Kidney (tissue), 14 donors: ENCODE data around the gene CCT3. TPM values are rescaled to one million over a fixed set of nuclear protein-coding genes. Genes with fewer than 3 reads are reported as not detected.

Source experiments
- DNase-seq, 5 donors: peaks; one replicate each; pipeline ENCODE4 v3.0.0-alpha.2; 2013 to 2020
- FAIRE-seq: peaks from 2 replicates; lab custom pipeline; 2012; peaks lifted over from hg19 to GRCh38; lab: Jason Lieb, UNC
- H3K27ac ChIP-seq, 2 donors: one replicate each; pipeline ENCODE4 v1.7.0; 2013; ENCODE audit warnings: low read depth in 2 of 2, low read length in 2 of 2, inconsistent platforms in 1 of 2
- H3K27me3 ChIP-seq: one replicate; pipeline ENCODE4 v1.7.1; 2013; ENCODE audit warnings: low read length, inconsistent platforms; ENCODE audit not compliant: control insufficient read depth, insufficient read depth
- H3K36me3 ChIP-seq, 3 donors: one replicate each; pipeline versions ENCODE4 v1.7.0 to v1.7.1; 2013; ENCODE audit warnings: low read length in 3 of 3, control low read depth in 1 of 3, inconsistent platforms in 1 of 3; ENCODE audit not compliant: insufficient read depth in 3 of 3, control insufficient read depth in 2 of 3
- H3K4me1 ChIP-seq, 3 donors: one replicate each; pipeline versions ENCODE4 v1.7.0 to v1.7.1; 2013; ENCODE audit warnings: low read length in 3 of 3, inconsistent platforms in 1 of 3, low read depth in 1 of 3; ENCODE audit not compliant: control insufficient read depth in 2 of 3, insufficient read depth in 2 of 3
- H3K4me3 ChIP-seq, 3 donors: one replicate each; pipeline versions ENCODE4 v1.7.0 to v1.8.1; 2013; ENCODE audit warnings: low read length in 3 of 3, control low read depth in 1 of 3, inconsistent platforms in 1 of 3
- H3K9ac ChIP-seq, 3 donors: one replicate each; pipeline versions ENCODE4 v1.7.0 to v1.7.1; 2013; ENCODE audit warnings: low read length in 3 of 3, control low read depth in 1 of 3, inconsistent platforms in 1 of 3
- H3K9me3 ChIP-seq, 3 donors: one replicate each; pipeline versions ENCODE4 v1.7.0 to v1.7.1; 2013; ENCODE audit warnings: low read length in 3 of 3, control low read depth in 1 of 3, inconsistent platforms in 1 of 3; ENCODE audit not compliant: control insufficient read depth in 2 of 3, insufficient read depth in 1 of 3
- intact Hi-C: fragments of 100-400 bp; cut with DNase I; formaldehyde crosslinking; loops from one replicate; pipeline ENCODE4 v1.11.1; 2022
- polyA plus RNA-seq: library from polyadenylated mRNA; stranded (reverse); fragments of 350-450 nt; fragmentation: Illumina TruSeq; extraction: RNeasy Lipid Tissue Mini Kit (QIAGEN cat#74804); gene quantifications from one replicate; pipeline ENCODE4 v1.2.3, GENCODE V29; 2014; ENCODE audit warnings: low read depth, low replicate concordance; ENCODE audit not compliant: insufficient read depth
- total RNA-seq: library from RNA; stranded (reverse); fragmentation: NEBNext Ultra II Directional; extraction: Animal tissue kit (Norgen Biotek cat#: 25700); gene quantifications from one replicate; pipeline ENCODE4 v1.2.1, GENCODE V29; 2021
- TF ChIP-seq, protein P1 (sequence below): IDR thresholded peaks from 3 replicates; pipeline ENCODE4 v1.5.1; 2012; ENCODE audit warnings: mild to moderate bottlenecking, moderate library complexity, borderline replicate concordance; ENCODE audit not compliant: insufficient read depth; ENCODE audit errors: extremely low read depth
- donor health status: control.
- donor health status: control.
- donor health status: control.
- donor health status: control.
- donor health status: control.
- donor health status: DM: yes; HTN: yes; CAD: no.
- donor health status: Normal renal cell carcinoma (clear cell type).

CCT3 gene
- total and polyA plus RNA-seq, 2 donors from 2014 or later: 149 to 181 TPM

DNA sequence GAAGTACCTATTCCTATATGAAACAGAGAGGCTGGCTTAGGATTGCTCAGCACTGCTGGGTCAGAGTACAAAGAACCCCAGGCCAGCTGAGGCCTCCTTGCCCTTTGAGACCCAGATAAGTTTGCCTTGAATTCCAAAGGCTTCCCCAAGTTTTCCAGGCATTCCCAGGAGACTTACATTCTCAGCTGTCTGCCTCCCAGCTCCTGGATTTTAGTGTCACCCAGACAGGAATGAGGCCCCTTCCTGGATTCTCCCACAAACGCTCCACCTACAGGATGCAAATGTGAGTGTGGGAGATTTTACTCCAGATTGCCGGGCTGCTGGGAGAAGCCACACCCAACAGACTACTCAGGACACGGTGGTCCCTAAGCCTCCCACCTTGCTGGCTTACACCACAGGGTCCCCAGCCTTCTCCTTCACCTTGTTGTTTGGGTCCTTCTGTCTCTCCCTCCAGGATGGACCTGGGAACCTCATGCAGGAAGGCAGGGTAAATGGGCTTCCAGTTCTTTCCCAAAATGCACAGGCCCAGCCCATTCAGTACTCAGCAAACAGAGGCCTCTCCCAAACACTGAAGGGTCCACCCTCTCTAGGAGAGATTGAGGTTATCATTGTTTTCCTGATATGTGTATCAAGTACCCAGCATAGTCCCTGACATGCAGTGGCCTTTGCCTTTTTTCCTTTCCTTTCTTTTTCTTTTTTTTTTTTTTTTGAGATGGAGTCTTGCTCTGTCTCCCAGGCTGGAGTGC, 41.5 kb upstream of the CCT3 start:
- FAIRE-seq (no peak), DNase-seq (no peak)
- intact Hi-C loops: loop anchor here (5.0 kb wide), 1 partner anchor 68 kb away; no protein-coding TSS in a partner anchor
- Histone ChIP-seq H3K27ac (no peak overlapping the region), H3K4me3 (no peak overlapping the region), H3K36me3 (no peaks in the 10 kb centered on the region), H3K27me3 (no peaks in the 10 kb centered on the region), H3K9me3 (no peaks in the 10 kb centered on the region), H3K4me1 (peaks cover 0 to 2% (median 0%) of the 10 kb centered on the region in 3 donors), H3K9ac (no peak overlapping the region)
- TF ChIP-seq, protein P1, sequence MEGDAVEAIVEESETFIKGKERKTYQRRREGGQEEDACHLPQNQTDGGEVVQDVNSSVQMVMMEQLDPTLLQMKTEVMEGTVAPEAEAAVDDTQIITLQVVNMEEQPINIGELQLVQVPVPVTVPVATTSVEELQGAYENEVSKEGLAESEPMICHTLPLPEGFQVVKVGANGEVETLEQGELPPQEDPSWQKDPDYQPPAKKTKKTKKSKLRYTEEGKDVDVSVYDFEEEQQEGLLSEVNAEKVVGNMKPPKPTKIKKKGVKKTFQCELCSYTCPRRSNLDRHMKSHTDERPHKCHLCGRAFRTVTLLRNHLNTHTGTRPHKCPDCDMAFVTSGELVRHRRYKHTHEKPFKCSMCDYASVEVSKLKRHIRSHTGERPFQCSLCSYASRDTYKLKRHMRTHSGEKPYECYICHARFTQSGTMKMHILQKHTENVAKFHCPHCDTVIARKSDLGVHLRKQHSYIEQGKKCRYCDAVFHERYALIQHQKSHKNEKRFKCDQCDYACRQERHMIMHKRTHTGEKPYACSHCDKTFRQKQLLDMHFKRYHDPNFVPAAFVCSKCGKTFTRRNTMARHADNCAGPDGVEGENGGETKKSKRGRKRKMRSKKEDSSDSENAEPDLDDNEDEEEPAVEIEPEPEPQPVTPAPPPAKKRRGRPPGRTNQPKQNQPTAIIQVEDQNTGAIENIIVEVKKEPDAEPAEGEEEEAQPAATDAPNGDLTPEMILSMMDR: no peak

DNA sequence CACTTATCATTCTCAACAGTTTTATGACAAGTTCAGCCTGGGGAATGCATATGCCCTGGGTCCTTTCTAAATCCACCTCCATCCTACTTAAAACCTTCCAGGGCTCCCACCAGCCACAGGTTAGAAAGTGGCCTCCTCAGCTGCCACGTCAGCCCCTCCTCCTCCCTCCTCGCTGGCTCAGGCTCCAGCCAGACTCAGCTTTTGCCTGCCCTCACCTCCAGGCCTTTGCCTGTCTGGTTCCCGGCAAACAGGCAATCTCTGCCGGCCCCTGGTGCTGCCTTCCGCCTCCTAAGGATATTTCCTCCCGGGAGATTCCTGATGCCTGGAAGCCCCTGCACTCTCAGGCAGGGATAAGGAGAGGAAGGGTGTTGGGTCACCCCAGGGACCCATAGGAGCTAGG, 40.5 kb upstream of the CCT3 start:
- H3K9ac ChIP-seq: no peak overlapping the region
- FAIRE-seq (no peak), DNase-seq (peak in 1 of 5 donors; percentile 35)
- intact Hi-C loops: no loop called here
- TF ChIP-seq, protein P1: no peak
- H3K4me1 ChIP-seq: peaks cover 0 to 2% (median 0%) of the 10 kb centered on the region in 3 donors
- H3K36me3 ChIP-seq: no peaks in the 10 kb centered on the region
- no peaks in the 10 kb centered on the region for H3K9me3 ChIP-seq
- no peaks in the 10 kb centered on the region for H3K27me3 ChIP-seq
- no peak overlapping the region for H3K27ac ChIP-seq
- no peak overlapping the region for H3K4me3 ChIP-seq

DNA sequence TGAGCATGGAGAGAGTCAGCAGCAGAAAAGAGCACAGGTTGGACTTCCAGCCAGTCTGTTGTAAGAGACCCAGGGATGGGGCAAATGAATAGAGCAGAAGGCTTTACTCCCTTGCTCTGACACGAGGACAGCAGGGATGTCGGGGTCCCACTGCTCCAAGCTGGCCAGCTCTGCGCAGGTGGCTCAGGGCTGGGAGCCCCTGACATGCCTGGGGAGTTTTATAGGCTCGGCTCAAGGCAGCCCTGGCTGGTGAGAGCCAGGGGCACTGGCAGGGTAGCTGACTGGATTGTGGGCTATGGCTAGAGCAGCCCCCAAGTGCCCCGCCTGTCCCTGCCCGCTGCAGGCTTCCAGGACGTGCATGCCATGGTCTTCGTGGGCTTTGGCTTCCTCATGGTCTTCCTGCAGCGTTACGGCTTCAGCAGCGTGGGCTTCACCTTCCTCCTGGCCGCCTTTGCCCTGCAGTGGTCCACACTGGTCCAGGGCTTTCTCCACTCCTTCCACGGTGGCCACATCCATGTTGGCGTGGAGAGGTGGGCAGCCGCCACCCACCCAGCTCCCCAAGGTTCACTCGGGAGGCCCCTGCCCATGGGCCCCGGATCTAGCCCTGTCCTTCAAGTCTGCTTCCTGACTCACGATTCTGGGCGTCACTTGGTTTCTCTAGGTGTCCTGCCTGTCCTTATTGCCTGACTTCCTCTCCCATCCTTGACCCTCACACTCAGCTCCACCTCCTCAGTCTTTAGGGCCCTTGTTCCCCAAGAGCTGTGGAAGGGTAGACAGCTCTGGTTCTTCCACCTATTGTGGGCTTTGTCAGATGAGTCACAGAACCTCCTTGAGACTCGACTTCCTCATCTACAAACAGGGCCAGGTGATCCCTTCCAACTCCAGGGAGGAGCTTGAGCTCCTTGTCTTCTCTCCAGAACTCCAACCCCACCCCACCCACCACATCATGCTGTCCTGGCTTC, 39.1 kb upstream of the CCT3 start:
- Histone ChIP-seq H3K27ac (no peak overlapping the region), H3K4me1 (peaks cover 0 to 2% (median 0%) of the 10 kb centered on the region in 3 donors), H3K9ac (no peak overlapping the region), H3K9me3 (no peaks in the 10 kb centered on the region), H3K27me3 (no peaks in the 10 kb centered on the region), H3K36me3 (no peaks in the 10 kb centered on the region), H3K4me3 (no peak overlapping the region)
- FAIRE-seq (no peak), DNase-seq (peak in 1 of 5 donors; percentile 57)
- TF ChIP-seq, protein P1: no peak
- intact Hi-C loops: no loop called here
